Osteocyte (in vitro differentiated cells): Measurements from ENCODE around the gene DPF3. TPM values are rescaled to one million over a fixed set of nuclear protein-coding genes. Genes with fewer than 3 reads are reported as not detected.

ENCODE experiments used
- DNase-seq: peaks from one replicate; pipeline ENCODE4 v3.0.0; 2021; ENCODE audit warnings: mixed read lengths; ENCODE audit not compliant: unreplicated experiment; ENCODE audit errors: extremely low spot score
- H3K27ac Mint-ChIP-seq: one replicate; pipeline ENCODE4 v1.8.0; 2021; ENCODE audit warnings: mild to moderate bottlenecking, mixed read lengths; ENCODE audit not compliant: unreplicated experiment
- H3K27me3 Mint-ChIP-seq: one replicate; pipeline ENCODE4 v1.8.0; 2021; ENCODE audit warnings: mixed read lengths; ENCODE audit not compliant: unreplicated experiment
- H3K36me3 Mint-ChIP-seq: one replicate; pipeline ENCODE4 v1.8.0; 2021; ENCODE audit warnings: mixed read lengths; ENCODE audit not compliant: unreplicated experiment
- H3K4me1 Mint-ChIP-seq: one replicate; pipeline ENCODE4 v1.8.0; 2021; ENCODE audit warnings: mixed read lengths; ENCODE audit not compliant: unreplicated experiment
- H3K4me3 Mint-ChIP-seq: one replicate; pipeline ENCODE4 v1.8.0; 2021; ENCODE audit warnings: mild to moderate bottlenecking, moderate library complexity, mixed read lengths; ENCODE audit not compliant: unreplicated experiment
- H3K9me3 Mint-ChIP-seq: one replicate; pipeline ENCODE4 v1.8.0; 2021; ENCODE audit warnings: mixed read lengths; ENCODE audit not compliant: unreplicated experiment
- total RNA-seq: library from RNA; stranded (reverse); gene quantifications from 2 replicates; pipeline ENCODE4 v1.2.1, GENCODE V29; 2021
- TF ChIP-seq, protein P1 (sequence below): fragments of 200-600 bp; sonication (generic); IDR thresholded peaks from 2 replicates; pipeline ENCODE4 v1.5.0; 2021; ENCODE audit warnings: antibody characterized with exemption, mild to moderate bottlenecking, moderate library complexity

DPF3 gene
- total RNA-seq, 1 donor from 2014 or later, result 5.8 TPM

DNA sequence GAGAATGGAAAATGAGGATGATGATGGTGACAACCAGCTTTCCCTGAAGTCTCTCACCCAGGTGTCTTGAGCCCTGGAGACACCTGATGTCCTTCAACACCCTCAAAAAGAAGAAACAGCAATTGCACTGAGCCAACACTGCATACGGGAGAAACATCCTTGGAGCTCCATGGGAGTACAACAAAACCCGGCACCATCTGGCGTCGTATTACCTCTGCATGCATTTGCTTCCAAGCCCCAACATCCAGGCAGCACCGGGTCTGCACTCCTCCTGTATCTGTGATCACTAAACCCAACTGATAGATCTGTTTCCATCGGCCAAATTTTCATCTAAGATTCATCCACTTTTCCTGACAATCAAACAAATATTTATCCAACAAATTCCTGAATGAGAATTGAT lies 249.9 kb downstream of the DPF3 start:
- Mint-ChIP-seq H3K36me3 (no peaks in the 10 kb centered on the region), H3K9me3 (peaks cover 6% of the 10 kb centered on the region), H3K4me3 (no peak overlapping the region), H3K27ac (peak overlapping the region; percentile 94), H3K27me3 (no peaks in the 10 kb centered on the region), H3K4me1 (peaks cover 28% of the 10 kb centered on the region)
- DNase-seq, result no peak
- TF ChIP-seq, protein P1, sequence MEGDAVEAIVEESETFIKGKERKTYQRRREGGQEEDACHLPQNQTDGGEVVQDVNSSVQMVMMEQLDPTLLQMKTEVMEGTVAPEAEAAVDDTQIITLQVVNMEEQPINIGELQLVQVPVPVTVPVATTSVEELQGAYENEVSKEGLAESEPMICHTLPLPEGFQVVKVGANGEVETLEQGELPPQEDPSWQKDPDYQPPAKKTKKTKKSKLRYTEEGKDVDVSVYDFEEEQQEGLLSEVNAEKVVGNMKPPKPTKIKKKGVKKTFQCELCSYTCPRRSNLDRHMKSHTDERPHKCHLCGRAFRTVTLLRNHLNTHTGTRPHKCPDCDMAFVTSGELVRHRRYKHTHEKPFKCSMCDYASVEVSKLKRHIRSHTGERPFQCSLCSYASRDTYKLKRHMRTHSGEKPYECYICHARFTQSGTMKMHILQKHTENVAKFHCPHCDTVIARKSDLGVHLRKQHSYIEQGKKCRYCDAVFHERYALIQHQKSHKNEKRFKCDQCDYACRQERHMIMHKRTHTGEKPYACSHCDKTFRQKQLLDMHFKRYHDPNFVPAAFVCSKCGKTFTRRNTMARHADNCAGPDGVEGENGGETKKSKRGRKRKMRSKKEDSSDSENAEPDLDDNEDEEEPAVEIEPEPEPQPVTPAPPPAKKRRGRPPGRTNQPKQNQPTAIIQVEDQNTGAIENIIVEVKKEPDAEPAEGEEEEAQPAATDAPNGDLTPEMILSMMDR, result no peak

- peak; percentile 89 for DNase-seq
- Mint-ChIP-seq H3K36me3 (no peaks in the 10 kb centered on the region), H3K9me3 (peaks cover 6% of the 10 kb centered on the region), H3K27ac (peak overlapping the region; percentile 94), H3K4me3 (peak overlapping the region; percentile 11), H3K27me3 (no peaks in the 10 kb centered on the region), H3K4me1 (peaks cover 28% of the 10 kb centered on the region)
- TF ChIP-seq, protein P1, result no peak
These were observed 250.5 kb downstream of the DPF3 start for GRCh38 chr14:72643317-72643801.

GRCh38 chr14:72640911-72641485 lies 252.9 kb downstream of the DPF3 start:
- Mint-ChIP-seq H3K4me3 (no peak overlapping the region), H3K36me3 (no peaks in the 10 kb centered on the region), H3K4me1 (peaks cover 44% of the 10 kb centered on the region), H3K27ac (no peak overlapping the region), H3K9me3 (peaks cover 6% of the 10 kb centered on the region), H3K27me3 (no peaks in the 10 kb centered on the region)
- DNase-seq, result peak; percentile 42
- TF ChIP-seq, protein P1, result no peak

GRCh38 chr14:72638021-72638420 lies 255.9 kb downstream of the DPF3 start:
- no peaks in the 10 kb centered on the region for H3K36me3 Mint-ChIP-seq
- TF ChIP-seq, protein P1, result no peak
- H3K27ac Mint-ChIP-seq, result no peak overlapping the region
- peaks cover 25% of the 10 kb centered on the region for H3K4me1 Mint-ChIP-seq
- DNase-seq, result peak; percentile 10
- H3K27me3 Mint-ChIP-seq, result no peaks in the 10 kb centered on the region
- H3K4me3 Mint-ChIP-seq, result no peak overlapping the region
- H3K9me3 Mint-ChIP-seq, result peaks cover 6% of the 10 kb centered on the region

DNA sequence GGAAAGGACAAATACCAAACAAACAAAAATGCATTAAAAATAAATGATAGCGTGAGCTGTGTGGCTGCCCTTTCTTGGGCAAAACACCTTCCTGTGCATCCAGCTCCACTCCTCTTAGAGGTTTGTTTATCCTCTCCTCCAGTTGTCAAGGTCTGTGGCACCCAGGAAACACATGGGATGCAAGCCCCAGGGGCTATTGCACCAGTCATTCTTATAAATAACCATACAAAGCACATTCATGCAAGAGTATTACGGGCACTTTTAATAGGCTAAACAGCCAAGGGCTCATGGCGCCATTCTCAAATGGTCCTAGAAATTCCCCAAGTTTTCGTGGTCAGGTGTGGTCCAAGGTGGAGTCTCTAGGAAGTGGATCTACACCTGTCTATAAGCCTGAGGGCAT lies 257.0 kb downstream of the DPF3 start:
- Mint-ChIP-seq H3K27me3 (no peaks in the 10 kb centered on the region), H3K36me3 (no peaks in the 10 kb centered on the region), H3K9me3 (peaks cover 6% of the 10 kb centered on the region), H3K27ac (no peak overlapping the region), H3K4me1 (peaks cover 17% of the 10 kb centered on the region), H3K4me3 (no peak overlapping the region)
- DNase-seq, result peak; percentile 27
- TF ChIP-seq, protein P1, result no peak
